Caco-2 (cell line): ENCODE measurements around the gene WDFY2. TPM values are rescaled to one million over a fixed set of nuclear protein-coding genes. Genes with fewer than 3 reads are reported as not detected.
"Not testable (repeated sequence)": the region's sequence is repeated elsewhere in the genome, so short reads cannot be mapped to it uniquely, and the experiment has no call there.

ENCODE experiments used
- BruUV-seq: library from RNA; stranded (reverse); fragments of 400-500 nt; replicated peaks from 2 replicates; lab custom pipeline; 2021; lab: Mats Ljungman, UMichigan
- CTCF ChIA-PET: fragments of 300-600 bp; sonication (Branson Sonifier 250); formaldehyde crosslinking; loops from one replicate; lab custom pipeline; 2022; ENCODE audit warnings: antibody characterized with exemption; lab: Charles Lee
- POLR2A ChIA-PET: fragments of 300-600 bp; sonication (Branson Sonifier 250); formaldehyde crosslinking; loops from one replicate; lab custom pipeline; 2022; ENCODE audit warnings: antibody characterized with exemption; lab: Charles Lee
- DNase-seq, 2 experiments: peaks; one replicate each; pipeline versions ENCODE4 v3.0.0 to v3.0.0-alpha.2; 2020 to 2022
- H3K27me3 ChIP-seq: replicated peaks from 2 replicates; pipeline ENCODE4 v1.6.0; 2011; ENCODE audit warnings: low read length; ENCODE audit not compliant: control insufficient read depth, insufficient read depth
- H3K36me3 ChIP-seq: 2 replicates; pipeline ENCODE4 v1.5.1; 2011; ENCODE audit warnings: low read length; ENCODE audit not compliant: control insufficient read depth, insufficient read depth
- H3K4me1 ChIP-seq: fragments of 250-450 bp; sonication (Bioruptor Pico); 2 replicates; pipeline ENCODE4 v1.5.1; 2020; ENCODE audit warnings: mild to moderate bottlenecking
- H3K4me3 ChIP-seq: 2 replicates; pipeline ENCODE4 v1.5.1; 2011; ENCODE audit warnings: low read depth, mild to moderate bottlenecking, control low read depth, low read length
- H3K9me3 ChIP-seq: fragments of 250-450 bp; sonication (Bioruptor Pico); 2 replicates; pipeline ENCODE4 v1.5.1; 2020; ENCODE audit warnings: mild to moderate bottlenecking, moderate library complexity
- H3K27ac Mint-ChIP-seq: one replicate; pipeline ENCODE4 v1.8.0; 2022; ENCODE audit warnings: mixed read lengths; ENCODE audit not compliant: unreplicated experiment
- H3K27me3 Mint-ChIP-seq: one replicate; pipeline ENCODE4 v1.8.0; 2022; ENCODE audit warnings: mixed read lengths; ENCODE audit not compliant: insufficient read depth, unreplicated experiment
- H3K36me3 Mint-ChIP-seq: one replicate; pipeline ENCODE4 v1.8.0; 2022; ENCODE audit warnings: mild to moderate bottlenecking, mixed read lengths; ENCODE audit not compliant: insufficient read depth, unreplicated experiment
- H3K4me1 Mint-ChIP-seq: one replicate; pipeline ENCODE4 v1.8.0; 2022; ENCODE audit warnings: low read depth, mixed read lengths; ENCODE audit not compliant: unreplicated experiment
- H3K4me3 Mint-ChIP-seq: one replicate; pipeline ENCODE4 v1.8.0; 2022; ENCODE audit warnings: mild to moderate bottlenecking, moderate library complexity, mixed read lengths; ENCODE audit not compliant: unreplicated experiment
- H3K9me3 Mint-ChIP-seq: one replicate; pipeline ENCODE4 v1.8.0; 2022; ENCODE audit warnings: mixed read lengths; ENCODE audit not compliant: unreplicated experiment
- intact Hi-C: fragments of 100-400 bp; cut with micrococcal nuclease; formaldehyde crosslinking; loops from one replicate; pipeline ENCODE4 v1.10.0; 2022; ENCODE audit not compliant: unreplicated experiment
- total RNA-seq: library from RNA; stranded (reverse); gene quantifications from 2 replicates; pipeline ENCODE4 v1.2.3, GENCODE V29; 2022
- TF ChIP-seq, protein P1 (sequence below), 2 experiments: fragments of 200-600 bp in 1 of 2; IDR thresholded peaks; 1 replicate in 1 of 2; 2 replicates in 1 of 2; pipeline versions ENCODE4 v1.5.1 to v1.8.0; 2011 to 2022; ENCODE audit warnings: antibody characterized with exemption in 1 of 2, control low read depth in 1 of 2, inconsistent platforms in 1 of 2, low read depth in 1 of 2, low read length in 1 of 2, mild to moderate bottlenecking in 1 of 2, moderate library complexity in 1 of 2; ENCODE audit not compliant: insufficient read depth in 1 of 2, severe bottlenecking in 1 of 2, unreplicated experiment in 1 of 2

WDFY2 gene
- total RNA-seq, 1 experiment from 2014 or later: 9.2 TPM

- no peak overlapping the region for H3K4me3 ChIP-seq
- no peaks in the 10 kb centered on the region for H3K36me3 Mint-ChIP-seq
- no peak for DNase-seq
- no peak overlapping the region for H3K4me3 Mint-ChIP-seq
- no peaks in the 10 kb centered on the region for H3K4me1 Mint-ChIP-seq
- TF ChIP-seq, protein P1, sequence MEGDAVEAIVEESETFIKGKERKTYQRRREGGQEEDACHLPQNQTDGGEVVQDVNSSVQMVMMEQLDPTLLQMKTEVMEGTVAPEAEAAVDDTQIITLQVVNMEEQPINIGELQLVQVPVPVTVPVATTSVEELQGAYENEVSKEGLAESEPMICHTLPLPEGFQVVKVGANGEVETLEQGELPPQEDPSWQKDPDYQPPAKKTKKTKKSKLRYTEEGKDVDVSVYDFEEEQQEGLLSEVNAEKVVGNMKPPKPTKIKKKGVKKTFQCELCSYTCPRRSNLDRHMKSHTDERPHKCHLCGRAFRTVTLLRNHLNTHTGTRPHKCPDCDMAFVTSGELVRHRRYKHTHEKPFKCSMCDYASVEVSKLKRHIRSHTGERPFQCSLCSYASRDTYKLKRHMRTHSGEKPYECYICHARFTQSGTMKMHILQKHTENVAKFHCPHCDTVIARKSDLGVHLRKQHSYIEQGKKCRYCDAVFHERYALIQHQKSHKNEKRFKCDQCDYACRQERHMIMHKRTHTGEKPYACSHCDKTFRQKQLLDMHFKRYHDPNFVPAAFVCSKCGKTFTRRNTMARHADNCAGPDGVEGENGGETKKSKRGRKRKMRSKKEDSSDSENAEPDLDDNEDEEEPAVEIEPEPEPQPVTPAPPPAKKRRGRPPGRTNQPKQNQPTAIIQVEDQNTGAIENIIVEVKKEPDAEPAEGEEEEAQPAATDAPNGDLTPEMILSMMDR (IDR thresholded peaks at IDR 0.05; ENCODE audit: insufficient read depth in 1 of 2, low read depth in 1 of 2, low read length in 1 of 2, severe bottlenecking in 1 of 2, unreplicated experiment in 1 of 2): no peak
- H3K27me3 ChIP-seq: no peaks in the 10 kb centered on the region
- intact Hi-C loops: no loop called here
- no peaks in the 10 kb centered on the region for H3K36me3 ChIP-seq
- peaks cover 3% of the 10 kb centered on the region for H3K9me3 Mint-ChIP-seq
- ChIA-PET POLR2A (no interaction called here), CTCF (no interaction called here)
- H3K9me3 ChIP-seq: no peaks in the 10 kb centered on the region; the same call in 1 of the 2 replicates
- H3K27me3 Mint-ChIP-seq: peaks cover 3% of the 10 kb centered on the region
- H3K4me1 ChIP-seq: no peaks in the 10 kb centered on the region
- BruUV-seq: no TSS peak
- no peak overlapping the region for H3K27ac Mint-ChIP-seq
Observed at GRCh38 chr13:51564671-51565070, 19.6 kb upstream of the WDFY2 start.

DNA sequence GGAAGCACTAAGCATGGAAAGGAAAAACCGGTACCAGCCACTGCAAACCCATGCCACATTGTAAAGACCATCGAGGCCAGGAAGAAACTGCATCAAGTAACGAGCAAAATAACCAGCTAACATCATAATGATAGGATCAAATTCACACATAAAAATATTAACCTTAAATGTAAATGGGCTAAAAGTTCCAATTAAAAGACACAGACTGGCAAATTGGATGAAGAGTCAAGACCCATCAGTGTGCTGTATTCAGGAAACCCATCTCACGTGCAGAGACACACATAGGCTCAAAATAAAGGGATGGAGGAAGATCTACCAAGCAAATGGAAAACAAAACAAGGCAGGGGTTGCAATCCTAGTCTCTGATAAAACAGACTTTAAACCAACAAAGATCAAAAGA, 15.3 kb upstream of the WDFY2 start:
- H3K4me3 ChIP-seq, POLR2A ChIA-PET, H3K27ac Mint-ChIP-seq, intact Hi-C loops, H3K4me1 ChIP-seq, H3K36me3 ChIP-seq, CTCF ChIA-PET, H3K4me1 Mint-ChIP-seq, DNase-seq, BruUV-seq, H3K4me3 Mint-ChIP-seq, H3K36me3 Mint-ChIP-seq, H3K27me3 Mint-ChIP-seq, H3K27me3 ChIP-seq, H3K9me3 ChIP-seq, H3K9me3 Mint-ChIP-seq: not testable (repeated sequence)

DNA sequence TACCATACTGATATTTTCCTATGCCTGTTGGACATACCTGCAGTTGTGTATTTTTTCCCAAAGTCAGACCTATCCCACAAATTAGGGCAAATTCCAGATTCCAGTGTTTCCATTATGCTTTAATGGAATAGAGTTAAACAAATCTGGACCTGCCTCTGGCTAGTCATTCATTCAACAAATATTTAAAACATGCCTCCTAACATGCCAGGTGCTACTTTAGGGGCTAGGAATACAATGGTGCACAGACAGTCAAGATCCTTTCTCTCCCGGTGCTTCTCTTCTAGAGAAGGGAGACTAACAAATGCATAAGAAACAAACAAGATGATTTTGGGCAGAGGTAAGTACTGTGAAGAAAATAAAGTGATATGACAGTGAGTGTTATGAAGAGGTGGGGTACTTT, 7.5 kb upstream of the WDFY2 start:
- TF ChIP-seq, protein P1 (IDR thresholded peaks at IDR 0.05; ENCODE audit: insufficient read depth in 1 of 2, low read depth in 1 of 2, low read length in 1 of 2, severe bottlenecking in 1 of 2, unreplicated experiment in 1 of 2): no peak
- peaks cover 15% of the 10 kb centered on the region for H3K4me1 Mint-ChIP-seq
- no peak overlapping the region for H3K4me3 ChIP-seq
- no peak for DNase-seq
- peaks cover 16% of the 10 kb centered on the region for H3K4me1 ChIP-seq
- H3K9me3 Mint-ChIP-seq: peaks cover 10% of the 10 kb centered on the region
- H3K4me3 Mint-ChIP-seq: no peak overlapping the region
- H3K27ac Mint-ChIP-seq: no peak overlapping the region
- no peaks in the 10 kb centered on the region for H3K36me3 Mint-ChIP-seq
- BruUV-seq: no TSS peak
- H3K27me3 Mint-ChIP-seq: peaks cover 3% of the 10 kb centered on the region
- H3K9me3 ChIP-seq: no peaks in the 10 kb centered on the region
- intact Hi-C loops: no loop called here
- no peaks in the 10 kb centered on the region for H3K36me3 ChIP-seq
- no peaks in the 10 kb centered on the region for H3K27me3 ChIP-seq
- ChIA-PET POLR2A (no interaction called here), CTCF (no interaction called here)

DNA sequence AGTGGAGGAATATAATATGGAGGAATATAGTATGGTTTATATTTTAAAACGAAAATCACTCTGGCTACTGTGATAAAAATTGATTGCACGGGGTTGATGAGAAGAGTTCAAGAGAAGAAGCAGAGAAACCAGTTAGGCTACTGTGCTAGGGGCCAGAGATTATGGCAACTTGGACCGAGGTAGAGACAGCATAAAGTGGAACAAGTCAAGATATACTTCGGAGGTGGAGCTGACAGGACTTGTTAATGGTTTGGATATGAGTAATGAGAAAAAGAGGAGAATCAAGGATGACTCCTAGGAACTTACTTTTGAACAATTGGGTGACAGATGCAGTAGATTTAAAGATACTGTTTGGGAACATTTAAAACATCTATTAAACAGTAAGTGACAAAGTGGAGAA, 6.6 kb upstream of the WDFY2 start:
- DNase-seq: no peak
- H3K4me1 ChIP-seq: peaks cover 17% of the 10 kb centered on the region
- intact Hi-C loops: no loop called here
- H3K36me3 ChIP-seq: no peaks in the 10 kb centered on the region
- Mint-ChIP-seq H3K27ac (no peak overlapping the region), H3K4me1 (peaks cover 18% of the 10 kb centered on the region), H3K9me3 (peaks cover 10% of the 10 kb centered on the region), H3K4me3 (no peak overlapping the region), H3K27me3 (peaks cover 3% of the 10 kb centered on the region), H3K36me3 (no peaks in the 10 kb centered on the region)
- H3K9me3 ChIP-seq: no peaks in the 10 kb centered on the region
- H3K27me3 ChIP-seq: no peaks in the 10 kb centered on the region
- ChIA-PET CTCF (no interaction called here), POLR2A (no interaction called here)
- no TSS peak for BruUV-seq
- H3K4me3 ChIP-seq: no peak overlapping the region
- TF ChIP-seq, protein P1 (IDR thresholded peaks at IDR 0.05; ENCODE audit: insufficient read depth in 1 of 2, low read depth in 1 of 2, low read length in 1 of 2, severe bottlenecking in 1 of 2, unreplicated experiment in 1 of 2): no peak
